IgD-negative memory B cell (primary cell): ENCODE measurements around the gene EHD3. TPM values are rescaled to one million over a fixed set of nuclear protein-coding genes. Genes with fewer than 3 reads are reported as not detected.

ENCODE experiments used
- H3K27ac Mint-ChIP-seq, 3 donors: one replicate each; pipeline ENCODE4 v1.8.0; 2020 to 2022; ENCODE audit warnings: mild to moderate bottlenecking in 3 of 3, mixed read lengths in 3 of 3, moderate library complexity in 1 of 3
- H3K27me3 Mint-ChIP-seq: one replicate; pipeline ENCODE4 v1.8.0; 2021; ENCODE audit warnings: mixed read lengths
- H3K36me3 Mint-ChIP-seq: one replicate; pipeline ENCODE4 v1.8.0; 2020; ENCODE audit warnings: mild to moderate bottlenecking, mixed read lengths
- H3K4me1 Mint-ChIP-seq, 3 donors: one replicate each; pipeline ENCODE4 v1.8.0; 2020 to 2022; ENCODE audit warnings: mixed read lengths in 3 of 3, mild to moderate bottlenecking in 1 of 3
- H3K4me3 Mint-ChIP-seq, 4 donors: one replicate each; pipeline ENCODE4 v1.8.0; 2020 to 2022; ENCODE audit warnings: mild to moderate bottlenecking in 4 of 4, mixed read lengths in 4 of 4, moderate library complexity in 3 of 4
- H3K9me3 Mint-ChIP-seq, 3 donors: one replicate each; pipeline ENCODE4 v1.8.0; 2020 to 2021; ENCODE audit warnings: mixed read lengths in 3 of 3, mild to moderate bottlenecking in 1 of 3
- polyA plus RNA-seq: library from polyadenylated mRNA; unstranded; fragments of 300-500 nt; fragmentation: Illumina TruSeq; gene quantifications from one replicate; pipeline ENCODE4 v1.2.3, GENCODE V29; 2021

EHD3 gene
- polyA plus RNA-seq, 1 donor from 2014 or later, result 31.8 TPM

- peaks cover 12% of the 10 kb centered on the region for H3K36me3 Mint-ChIP-seq
- no peaks in the 10 kb centered on the region for H3K27me3 Mint-ChIP-seq
- H3K27ac Mint-ChIP-seq, result no peak overlapping the region
- no peak overlapping the region for H3K4me3 Mint-ChIP-seq
- peaks cover 3 to 7% (median 4%) of the 10 kb centered on the region in 3 donors for H3K4me1 Mint-ChIP-seq
- no peaks in the 10 kb centered on the region for H3K9me3 Mint-ChIP-seq
Measured at GRCh38 chr2:31202833-31203232, 31.1 kb upstream of the EHD3 start.

DNA sequence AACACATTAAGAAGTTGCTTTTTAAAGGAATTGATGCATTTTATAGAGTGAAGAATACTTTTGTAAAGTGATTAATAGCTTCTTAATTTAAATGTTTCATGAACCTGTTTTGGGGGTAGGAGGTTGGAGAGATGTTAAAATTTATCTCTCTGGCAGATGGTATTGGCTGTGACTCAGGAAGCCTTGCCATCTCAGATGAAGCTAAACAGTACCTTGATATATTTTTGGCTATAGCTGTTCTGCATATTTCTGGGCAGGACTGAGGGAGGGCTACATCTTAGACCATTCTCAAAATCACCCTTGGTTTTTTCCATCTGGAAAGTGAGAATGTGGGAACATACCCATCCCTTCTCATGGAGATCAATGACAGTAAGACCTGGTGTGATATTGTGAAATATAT, 30.0 kb upstream of the EHD3 start:
- Mint-ChIP-seq H3K36me3 (peaks cover 9% of the 10 kb centered on the region), H3K4me3 (no peak overlapping the region), H3K27ac (no peak overlapping the region), H3K27me3 (no peaks in the 10 kb centered on the region), H3K4me1 (peaks cover 12 to 15% (median 14%) of the 10 kb centered on the region in 3 donors), H3K9me3 (no peaks in the 10 kb centered on the region)

DNA sequence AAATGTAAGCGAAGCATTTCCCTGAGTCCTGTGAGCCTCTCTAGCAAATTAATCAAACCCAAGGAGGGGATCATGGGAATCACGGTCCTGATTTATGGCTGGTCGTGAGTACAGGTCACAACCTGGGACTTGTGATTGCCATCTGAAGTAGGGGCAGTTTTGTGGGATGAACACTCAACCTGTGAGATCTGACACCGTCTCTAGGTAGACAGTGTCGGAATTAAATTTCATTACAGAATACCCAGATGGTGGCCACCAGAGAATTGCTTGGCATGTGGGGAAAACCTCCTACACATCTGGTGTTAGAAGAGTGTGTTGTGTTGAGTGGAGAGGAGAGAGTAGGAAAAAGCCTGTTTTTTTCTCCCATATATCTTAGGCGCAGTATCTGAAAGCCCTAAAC, 29.2 kb upstream of the EHD3 start:
- Mint-ChIP-seq H3K4me1 (peaks cover 12 to 19% (median 16%) of the 10 kb centered on the region in 3 donors), H3K4me3 (no peak overlapping the region), H3K27me3 (no peaks in the 10 kb centered on the region), H3K9me3 (no peaks in the 10 kb centered on the region), H3K36me3 (peaks cover 9% of the 10 kb centered on the region), H3K27ac (no peak overlapping the region)

DNA sequence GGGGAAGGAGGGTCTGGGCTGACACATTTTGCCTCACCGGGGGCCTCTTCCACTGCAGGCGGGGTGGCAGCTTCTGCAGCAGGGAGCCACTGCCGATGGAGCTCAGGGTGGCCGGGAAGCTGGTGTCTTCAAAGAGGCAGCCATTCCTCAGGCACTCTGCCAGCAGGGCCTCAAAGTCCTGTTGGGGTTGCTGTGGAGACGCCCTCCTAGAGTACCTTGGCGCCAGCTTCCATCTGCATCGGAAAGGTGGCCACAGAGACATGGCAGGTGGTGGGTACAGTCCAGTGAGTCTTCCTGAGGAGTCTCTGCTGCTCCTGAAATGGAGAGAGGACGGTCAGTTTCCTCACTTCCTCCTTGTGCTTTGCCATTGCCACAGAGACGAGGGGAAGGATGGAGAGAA, 28.8 kb upstream of the EHD3 start:
- no peaks in the 10 kb centered on the region for H3K27me3 Mint-ChIP-seq
- no peaks in the 10 kb centered on the region for H3K9me3 Mint-ChIP-seq

DNA sequence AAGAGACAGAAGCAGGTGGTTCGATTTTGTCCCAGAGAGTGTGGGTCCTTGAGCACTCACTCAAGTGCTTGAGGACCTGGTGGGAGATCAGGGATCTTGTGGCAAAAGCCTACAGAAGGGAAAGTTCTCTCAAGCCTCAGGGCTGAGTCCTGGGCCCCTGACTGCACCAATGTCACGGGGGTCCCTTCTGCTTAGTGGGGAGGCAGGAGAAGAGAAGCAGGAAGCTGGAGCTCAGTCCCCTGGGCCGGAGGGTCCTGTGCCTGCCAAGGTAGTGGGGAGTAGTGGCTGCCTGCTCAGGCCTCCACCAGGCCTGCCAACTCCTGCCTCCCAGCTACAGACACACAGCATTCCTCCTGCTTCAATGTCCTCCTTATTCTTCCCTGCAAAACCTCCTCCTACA, 28.3 kb upstream of the EHD3 start:
- Mint-ChIP-seq H3K27ac (peak overlapping the region in 1 of 3 donors; percentile 85), H3K36me3 (peaks cover 9% of the 10 kb centered on the region), H3K4me3 (no peak overlapping the region), H3K27me3 (no peaks in the 10 kb centered on the region), H3K4me1 (peaks cover 12 to 19% (median 16%) of the 10 kb centered on the region in 3 donors), H3K9me3 (no peaks in the 10 kb centered on the region)

More for the DNA sequence above, 28.8 kb upstream of the EHD3 start:
- peaks cover 12 to 19% (median 16%) of the 10 kb centered on the region in 3 donors for H3K4me1 Mint-ChIP-seq
- H3K27ac Mint-ChIP-seq, result peak overlapping the region in 1 of 3 donors; percentile 85
- H3K4me3 Mint-ChIP-seq, result no peak overlapping the region
- H3K36me3 Mint-ChIP-seq, result peaks cover 9% of the 10 kb centered on the region

- Mint-ChIP-seq H3K4me3 (no peak overlapping the region), H3K27ac (peak overlapping the region in 1 of 3 donors; percentile 65), H3K36me3 (peaks cover 9% of the 10 kb centered on the region), H3K4me1 (peaks cover 12 to 28% (median 19%) of the 10 kb centered on the region in 3 donors), H3K27me3 (no peaks in the 10 kb centered on the region), H3K9me3 (no peaks in the 10 kb centered on the region)
Measured at GRCh38 chr2:31207790-31208189, 26.2 kb upstream of the EHD3 start.

- Mint-ChIP-seq H3K27me3 (no peaks in the 10 kb centered on the region), H3K36me3 (peaks cover 9% of the 10 kb centered on the region), H3K27ac (peak overlapping the region in 1 of 3 donors; percentile 65), H3K9me3 (no peaks in the 10 kb centered on the region), H3K4me1 (peaks cover 12 to 30% (median 22%) of the 10 kb centered on the region in 3 donors), H3K4me3 (peak overlapping the region in 2 of 4 donors; percentile 77 to 88)
Measured at GRCh38 chr2:31208240-31208639, 25.7 kb upstream of the EHD3 start.

GRCh38 chr2:31212659-31213600, 21.0 kb upstream of the EHD3 start:
- H3K4me1 Mint-ChIP-seq, result peaks cover 48 to 57% (median 51%) of the 10 kb centered on the region in 3 donors
- H3K4me3 Mint-ChIP-seq, result no peak overlapping the region
- no peaks in the 10 kb centered on the region for H3K27me3 Mint-ChIP-seq
- H3K27ac Mint-ChIP-seq, result no peak overlapping the region
- peaks cover 4% of the 10 kb centered on the region for H3K36me3 Mint-ChIP-seq
- H3K9me3 Mint-ChIP-seq, result no peaks in the 10 kb centered on the region

- H3K27me3 Mint-ChIP-seq, result no peaks in the 10 kb centered on the region
- no peaks in the 10 kb centered on the region for H3K9me3 Mint-ChIP-seq
- H3K4me3 Mint-ChIP-seq, result peak overlapping the region in 2 of 4 donors; percentile 52 to 53
- peaks cover 4% of the 10 kb centered on the region for H3K36me3 Mint-ChIP-seq
- peaks cover 50 to 52% (median 52%) of the 10 kb centered on the region in 3 donors for H3K4me1 Mint-ChIP-seq
- peak overlapping the region; percentile 46 to 97 (median 61) for H3K27ac Mint-ChIP-seq
Measured at GRCh38 chr2:31213601-31214443, 20.1 kb upstream of the EHD3 start.

DNA sequence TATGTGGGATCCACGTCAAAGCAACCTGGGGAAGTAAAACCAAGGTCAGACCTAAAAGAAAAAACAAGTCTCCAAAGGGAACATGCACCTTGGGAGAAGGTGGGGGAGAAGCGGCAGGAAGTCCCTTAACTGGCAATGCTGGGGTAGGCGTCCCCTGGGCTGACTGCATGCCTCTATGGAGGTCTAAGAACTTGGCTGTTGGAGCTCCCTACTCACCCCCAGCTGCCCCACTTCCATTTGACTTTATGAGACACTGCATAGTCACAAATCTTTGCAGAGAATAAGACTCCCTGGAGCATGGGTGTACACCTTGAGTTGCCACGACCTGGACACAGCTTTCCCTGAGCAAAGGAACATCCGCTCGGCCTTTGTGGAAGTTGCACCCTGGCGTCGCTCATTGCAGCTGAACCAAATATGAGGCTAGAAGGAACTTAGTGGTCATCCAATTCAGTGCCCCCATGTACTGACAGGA, 19.5 kb upstream of the EHD3 start:
- Mint-ChIP-seq H3K9me3 (no peaks in the 10 kb centered on the region), H3K27ac (peak overlapping the region; percentile 46 to 97 (median 61)), H3K4me3 (peak overlapping the region in 2 of 4 donors; percentile 52 to 88), H3K4me1 (peaks cover 51 to 59% (median 57%) of the 10 kb centered on the region in 3 donors), H3K27me3 (no peaks in the 10 kb centered on the region), H3K36me3 (peaks cover 4% of the 10 kb centered on the region)

GRCh38 chr2:31216734-31217133, 17.2 kb upstream of the EHD3 start:
- Mint-ChIP-seq H3K36me3 (peaks cover 2% of the 10 kb centered on the region), H3K9me3 (no peaks in the 10 kb centered on the region), H3K27ac (peak overlapping the region; percentile 76 to 97 (median 81)), H3K4me1 (peaks cover 56 to 76% (median 76%) of the 10 kb centered on the region in 3 donors), H3K27me3 (no peaks in the 10 kb centered on the region), H3K4me3 (peak overlapping the region in 3 of 4 donors; percentile 16 to 88 (median 86))

- Mint-ChIP-seq H3K4me1 (peaks cover 61 to 85% (median 81%) of the 10 kb centered on the region in 3 donors), H3K4me3 (peak within 1 kb of the TSS in 3 of 4 donors; percentile 16 to 88 (median 87)), H3K27ac (peak within 1 kb of the TSS; percentile 78 to 99 (median 97)), H3K27me3 (no peaks in the 10 kb centered on the region), H3K36me3 (peaks cover 2% of the 10 kb centered on the region), H3K9me3 (no peaks in the 10 kb centered on the region)
Measured at GRCh38 chr2:31217465-31218200, 16.3 kb upstream of the EHD3 start, which contains the start of gene CAPN14. Gene CAPN14, minus strand, starts transcription at chr2:31217515. Its CDS starts 12,068 bp downstream, at chr2:31205447.

DNA sequence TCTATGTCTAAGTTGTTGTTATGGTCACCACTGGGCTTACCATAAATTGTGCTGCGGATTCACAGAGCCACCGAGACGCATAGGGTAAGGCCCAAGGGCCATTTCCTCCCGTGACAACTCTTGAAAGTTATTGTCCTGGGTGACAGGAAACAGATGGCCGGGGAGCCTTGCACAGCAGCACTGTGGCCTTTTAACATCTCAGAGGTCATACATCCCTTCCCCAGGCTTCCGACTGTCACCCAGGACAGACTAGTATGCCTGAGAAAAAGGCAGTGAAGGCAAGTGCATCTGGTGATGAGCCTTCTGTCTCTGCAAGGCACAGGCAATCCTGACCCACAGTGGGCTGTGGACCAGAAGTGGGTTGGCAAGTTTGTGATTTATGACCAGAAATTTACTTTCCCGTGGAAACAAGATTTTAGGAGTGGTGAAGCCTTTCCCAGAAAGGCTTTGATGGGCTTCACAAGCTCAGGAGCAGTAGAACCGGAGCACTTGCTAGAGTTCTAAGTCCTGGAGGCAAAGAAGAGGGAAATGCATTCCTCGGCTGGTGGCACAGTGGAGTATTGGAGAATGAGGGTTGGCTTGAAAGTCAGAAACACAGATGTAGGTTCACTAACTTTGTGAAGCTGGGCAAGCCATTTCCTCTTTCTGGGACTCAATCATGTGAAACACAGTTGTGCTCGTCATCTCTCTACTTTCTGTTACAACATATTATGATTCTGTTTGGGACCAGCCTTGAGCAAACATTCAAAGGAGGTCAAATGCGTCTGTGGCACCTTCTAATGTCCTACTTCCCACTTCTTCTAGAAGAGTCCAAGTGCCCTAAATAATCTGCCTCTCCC, 14.6 kb upstream of the EHD3 start:
- H3K27me3 Mint-ChIP-seq, result no peaks in the 10 kb centered on the region
- H3K36me3 Mint-ChIP-seq, result peaks cover 2% of the 10 kb centered on the region
- peak overlapping the region; percentile 78 to 99 (median 97) for H3K27ac Mint-ChIP-seq
- peak overlapping the region; percentile 52 to 91 (median 70) for H3K4me3 Mint-ChIP-seq
- H3K9me3 Mint-ChIP-seq, result no peaks in the 10 kb centered on the region
- peaks cover 47 to 85% (median 72%) of the 10 kb centered on the region in 3 donors for H3K4me1 Mint-ChIP-seq
